ENCODE data around the gene PLA2G3. TPM values are rescaled to one million over a fixed set of nuclear protein-coding genes. Genes with fewer than 3 reads are reported as not detected.

PLA2G3 gene
- total RNA-seq, 1 experiment from 2014 or later: not detected

DNA sequence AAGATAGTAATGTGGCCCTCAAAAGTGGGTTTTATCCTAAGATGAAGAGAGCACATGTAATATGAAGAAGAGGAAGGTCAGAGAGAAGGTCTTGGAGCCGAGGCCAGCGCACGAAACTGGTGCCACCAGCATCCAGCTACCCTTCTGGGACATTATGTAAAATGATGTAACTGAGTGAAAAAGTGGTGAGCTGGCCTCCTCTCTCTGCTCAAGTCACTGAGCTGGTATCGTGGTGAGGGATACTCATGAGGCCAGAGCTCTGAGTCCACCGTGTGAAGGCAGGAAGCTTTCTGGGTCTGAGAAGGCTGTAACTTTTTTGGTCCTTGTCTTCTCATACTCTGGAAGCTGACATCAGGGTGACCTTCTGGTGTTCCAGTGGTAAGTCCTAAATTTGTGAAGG, 44.7 kb upstream of the PLA2G3 start:
- ChIA-PET CTCF (no interaction called here), POLR2A (no interaction called here), RAD21 (ENCODE audit: low non-redundant PET in 1 of 2, low total read pairs in 2 of 2, uncharacterized antibody in 2 of 2, unreplicated experiment in 2 of 2) (no interaction called here)
- ATAC-seq (no peak), DNase-seq (ENCODE audit: low read depth, low spot score) (no peak)
- Histone ChIP-seq H3K27me3 (ENCODE audit: insufficient read depth, low read length) (no peaks in the 10 kb centered on the region), H3K4me3 (replicated peaks in 1 of 2; ENCODE audit: low read depth in 1 of 2, low read length in 2 of 2) (no peak overlapping the region), H4K20me1 (ENCODE audit: insufficient read depth) (no peaks in the 10 kb centered on the region), H3K79me2 (ENCODE audit: insufficient read depth, low read length) (no peaks in the 10 kb centered on the region), H3K4me2 (ENCODE audit: low read length) (no peak overlapping the region), H3K9me3 (ENCODE audit: control insufficient read depth in 1 of 2, insufficient read depth in 1 of 2, low read depth in 1 of 2, low read length in 2 of 2) (no peaks in the 10 kb centered on the region), H3K36me3 (ENCODE audit: control insufficient read depth in 1 of 2, insufficient read depth in 2 of 2, low read length in 2 of 2) (no peaks in the 10 kb centered on the region), H2AFZ (ENCODE audit: low read depth, low read length, poor library complexity, severe bottlenecking) (no peak overlapping the region), H3K27ac (ENCODE audit: low read depth, low read length) (no peak overlapping the region), H3K4me1 (ENCODE audit: control insufficient read depth in 1 of 2, insufficient read depth in 2 of 2, low read length in 2 of 2) (no peaks in the 10 kb centered on the region), H3K9me2 (ENCODE audit: insufficient read depth) (no peaks in the 10 kb centered on the region), H3K9ac (ENCODE audit: low read length) (no peak overlapping the region)
- TF ChIP-seq, protein P1, sequence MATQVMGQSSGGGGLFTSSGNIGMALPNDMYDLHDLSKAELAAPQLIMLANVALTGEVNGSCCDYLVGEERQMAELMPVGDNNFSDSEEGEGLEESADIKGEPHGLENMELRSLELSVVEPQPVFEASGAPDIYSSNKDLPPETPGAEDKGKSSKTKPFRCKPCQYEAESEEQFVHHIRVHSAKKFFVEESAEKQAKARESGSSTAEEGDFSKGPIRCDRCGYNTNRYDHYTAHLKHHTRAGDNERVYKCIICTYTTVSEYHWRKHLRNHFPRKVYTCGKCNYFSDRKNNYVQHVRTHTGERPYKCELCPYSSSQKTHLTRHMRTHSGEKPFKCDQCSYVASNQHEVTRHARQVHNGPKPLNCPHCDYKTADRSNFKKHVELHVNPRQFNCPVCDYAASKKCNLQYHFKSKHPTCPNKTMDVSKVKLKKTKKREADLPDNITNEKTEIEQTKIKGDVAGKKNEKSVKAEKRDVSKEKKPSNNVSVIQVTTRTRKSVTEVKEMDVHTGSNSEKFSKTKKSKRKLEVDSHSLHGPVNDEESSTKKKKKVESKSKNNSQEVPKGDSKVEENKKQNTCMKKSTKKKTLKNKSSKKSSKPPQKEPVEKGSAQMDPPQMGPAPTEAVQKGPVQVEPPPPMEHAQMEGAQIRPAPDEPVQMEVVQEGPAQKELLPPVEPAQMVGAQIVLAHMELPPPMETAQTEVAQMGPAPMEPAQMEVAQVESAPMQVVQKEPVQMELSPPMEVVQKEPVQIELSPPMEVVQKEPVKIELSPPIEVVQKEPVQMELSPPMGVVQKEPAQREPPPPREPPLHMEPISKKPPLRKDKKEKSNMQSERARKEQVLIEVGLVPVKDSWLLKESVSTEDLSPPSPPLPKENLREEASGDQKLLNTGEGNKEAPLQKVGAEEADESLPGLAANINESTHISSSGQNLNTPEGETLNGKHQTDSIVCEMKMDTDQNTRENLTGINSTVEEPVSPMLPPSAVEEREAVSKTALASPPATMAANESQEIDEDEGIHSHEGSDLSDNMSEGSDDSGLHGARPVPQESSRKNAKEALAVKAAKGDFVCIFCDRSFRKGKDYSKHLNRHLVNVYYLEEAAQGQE (IDR thresholded peaks at IDR 0.05; ENCODE audit: low read depth): no peak
- TF ChIP-seq SIN3A (IDR thresholded peaks at IDR 0.05; ENCODE audit: low read depth): no peak
- no peak for TF ChIP-seq ZFX (IDR thresholded peaks at IDR 0.05)
- no peak for TF ChIP-seq RAD21 (IDR thresholded peaks at IDR 0.05; ENCODE audit: low read depth)
- TF ChIP-seq YY1 (IDR thresholded peaks at IDR 0.05; ENCODE audit: extremely low read depth, insufficient replicate concordance, low read depth, low read length): no peak
- TF ChIP-seq, protein P2, sequence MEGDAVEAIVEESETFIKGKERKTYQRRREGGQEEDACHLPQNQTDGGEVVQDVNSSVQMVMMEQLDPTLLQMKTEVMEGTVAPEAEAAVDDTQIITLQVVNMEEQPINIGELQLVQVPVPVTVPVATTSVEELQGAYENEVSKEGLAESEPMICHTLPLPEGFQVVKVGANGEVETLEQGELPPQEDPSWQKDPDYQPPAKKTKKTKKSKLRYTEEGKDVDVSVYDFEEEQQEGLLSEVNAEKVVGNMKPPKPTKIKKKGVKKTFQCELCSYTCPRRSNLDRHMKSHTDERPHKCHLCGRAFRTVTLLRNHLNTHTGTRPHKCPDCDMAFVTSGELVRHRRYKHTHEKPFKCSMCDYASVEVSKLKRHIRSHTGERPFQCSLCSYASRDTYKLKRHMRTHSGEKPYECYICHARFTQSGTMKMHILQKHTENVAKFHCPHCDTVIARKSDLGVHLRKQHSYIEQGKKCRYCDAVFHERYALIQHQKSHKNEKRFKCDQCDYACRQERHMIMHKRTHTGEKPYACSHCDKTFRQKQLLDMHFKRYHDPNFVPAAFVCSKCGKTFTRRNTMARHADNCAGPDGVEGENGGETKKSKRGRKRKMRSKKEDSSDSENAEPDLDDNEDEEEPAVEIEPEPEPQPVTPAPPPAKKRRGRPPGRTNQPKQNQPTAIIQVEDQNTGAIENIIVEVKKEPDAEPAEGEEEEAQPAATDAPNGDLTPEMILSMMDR (IDR thresholded peaks at IDR 0.05 in 2 of 3, conservative IDR thresholded peaks at IDR 0.05 in 1 of 3; ENCODE audit: borderline replicate concordance in 1 of 3, insufficient read depth in 1 of 3, low read depth in 2 of 3, low read length in 2 of 3): no peak
- no peak for TF ChIP-seq SP1 (IDR thresholded peaks at IDR 0.05; ENCODE audit: low read depth)
- TF ChIP-seq, protein P3, sequence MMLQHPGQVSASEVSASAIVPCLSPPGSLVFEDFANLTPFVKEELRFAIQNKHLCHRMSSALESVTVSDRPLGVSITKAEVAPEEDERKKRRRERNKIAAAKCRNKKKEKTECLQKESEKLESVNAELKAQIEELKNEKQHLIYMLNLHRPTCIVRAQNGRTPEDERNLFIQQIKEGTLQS (IDR thresholded peaks at IDR 0.05): no peak
- no peak for TF ChIP-seq POLR2AphosphoS5 (IDR thresholded peaks at IDR 0.05; ENCODE audit: low read depth, low read length)
- TF ChIP-seq POLR2A (IDR thresholded peaks at IDR 0.05; ENCODE audit: borderline replicate concordance, extremely low read depth, insufficient read depth, insufficient read length): no peak
- TF ChIP-seq EZH2 (IDR thresholded peaks at IDR 0.05): no peak
- no peak for TF ChIP-seq SRF (IDR thresholded peaks at IDR 0.05; ENCODE audit: low read depth)
- no TSS peak for BruUV-seq (replicated peaks)
- intact Hi-C loops (cut with micrococcal nuclease): no loop called here

All from HCT116 (cell line).